CD4-positive, alpha-beta T cell treated with Interleukin-15 for 1 hour (primary cell): ENCODE measurements around the gene RAB3C.
"Not testable (repeated sequence)": the region's sequence is repeated elsewhere in the genome, so short reads cannot be mapped to it uniquely, and the experiment has no call there.

Experiments
- DNase-seq: peaks from one replicate; pipeline ENCODE4 v3.0.0-alpha.2; 2020

The RAB3C gene, protein sequence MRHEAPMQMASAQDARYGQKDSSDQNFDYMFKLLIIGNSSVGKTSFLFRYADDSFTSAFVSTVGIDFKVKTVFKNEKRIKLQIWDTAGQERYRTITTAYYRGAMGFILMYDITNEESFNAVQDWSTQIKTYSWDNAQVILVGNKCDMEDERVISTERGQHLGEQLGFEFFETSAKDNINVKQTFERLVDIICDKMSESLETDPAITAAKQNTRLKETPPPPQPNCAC

DNA sequence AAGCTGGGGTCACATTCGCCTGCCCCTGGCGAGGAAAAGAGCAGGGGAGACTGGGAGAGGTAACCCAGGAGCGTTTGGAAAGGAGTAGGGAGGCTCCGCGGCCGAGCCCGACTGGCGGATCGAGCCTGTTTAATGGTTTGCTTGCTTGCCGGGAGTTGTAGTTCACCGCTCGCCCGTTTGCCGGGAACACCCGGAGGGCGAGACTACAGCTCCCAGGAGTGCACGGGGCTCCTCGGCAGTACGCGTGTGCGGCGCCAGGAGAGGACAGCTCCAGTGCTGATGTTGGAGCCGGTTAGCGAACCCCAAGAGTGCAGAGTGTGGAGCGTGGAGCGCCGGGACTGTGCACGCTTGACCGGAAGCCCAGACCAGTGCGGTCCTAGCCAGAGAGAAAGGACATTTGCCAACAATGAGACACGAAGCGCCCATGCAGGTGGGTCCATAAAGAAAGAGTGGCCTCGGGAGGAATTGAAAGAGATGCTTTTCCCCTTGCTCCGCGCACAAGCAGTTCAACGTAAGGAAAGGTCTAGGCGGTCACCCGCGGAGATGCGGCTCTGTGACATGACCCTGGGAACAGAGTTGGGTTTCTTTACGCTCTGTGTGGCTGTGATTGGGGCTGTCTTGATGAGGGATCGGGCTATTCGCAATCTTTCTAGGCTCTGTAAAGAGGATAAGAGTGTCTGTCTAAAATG lies at the start of gene RAB3C:
Gene RAB3C (plus strand): TSS at position 273 of the 689 bp plus-strand sequence. CDS start 134 bp downstream, at position 407.
- DNase-seq: peak; percentile 82

DNA sequence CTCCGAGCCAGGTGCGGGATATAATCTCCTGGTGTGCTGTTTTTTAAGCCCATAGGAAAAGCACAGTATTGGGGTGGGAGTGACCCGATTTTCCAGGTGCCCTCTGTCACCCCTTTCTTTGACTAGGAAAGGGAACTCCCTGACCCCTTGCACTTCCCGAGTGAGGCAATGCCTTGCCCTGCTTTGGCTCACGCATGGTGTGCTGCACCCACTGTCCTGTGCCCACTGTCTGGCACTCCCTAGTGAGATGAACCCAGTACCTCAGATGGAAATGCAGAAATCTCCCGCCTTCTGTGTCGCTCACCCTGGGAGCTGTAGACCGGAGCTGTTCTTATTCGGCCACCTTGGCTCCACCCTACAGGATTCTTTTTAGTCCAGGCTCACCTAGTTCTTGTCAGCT lies 40.9 kb upstream of the RAB3C start:
- not testable (repeated sequence) for DNase-seq

DNA sequence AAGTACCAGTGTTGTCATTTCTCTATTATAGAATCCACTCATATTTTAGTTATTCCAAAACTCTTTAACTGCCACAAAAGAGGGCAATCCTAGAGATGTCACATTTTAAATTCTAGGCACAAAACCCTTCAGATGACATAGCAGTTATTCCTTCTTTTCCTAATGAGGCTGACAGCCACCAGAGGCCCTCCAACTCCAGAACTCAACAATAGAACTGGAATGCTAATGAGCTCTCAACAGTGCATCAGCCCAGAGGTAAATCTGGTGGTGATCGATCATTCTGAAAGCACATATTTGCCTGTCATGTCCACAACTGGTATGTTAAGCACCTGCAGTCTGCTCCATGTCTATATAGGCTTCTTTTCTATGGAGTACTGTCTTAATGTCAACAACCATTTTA lies 40.2 kb upstream of the RAB3C start:
- DNase-seq: no peak

DNA sequence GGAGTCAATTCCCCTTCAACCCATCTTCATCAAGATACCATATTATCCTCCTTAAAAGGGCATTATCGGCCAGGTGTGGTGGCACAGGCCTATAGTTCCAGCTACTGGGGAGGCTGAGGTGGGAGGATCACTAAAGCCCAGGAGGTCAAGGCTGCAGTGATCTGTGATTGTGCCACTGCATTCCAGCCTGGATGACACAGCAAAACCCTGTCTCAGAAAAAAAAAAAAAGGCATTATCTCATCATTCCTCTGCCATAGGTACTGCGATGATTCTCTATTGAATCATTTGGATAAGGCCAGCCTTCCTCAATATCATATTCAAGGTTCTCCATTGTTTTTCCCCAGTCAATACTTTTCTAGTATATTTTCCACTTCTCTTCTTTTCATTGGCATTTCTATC lies 39.2 kb upstream of the RAB3C start:
- DNase-seq: no peak

DNA sequence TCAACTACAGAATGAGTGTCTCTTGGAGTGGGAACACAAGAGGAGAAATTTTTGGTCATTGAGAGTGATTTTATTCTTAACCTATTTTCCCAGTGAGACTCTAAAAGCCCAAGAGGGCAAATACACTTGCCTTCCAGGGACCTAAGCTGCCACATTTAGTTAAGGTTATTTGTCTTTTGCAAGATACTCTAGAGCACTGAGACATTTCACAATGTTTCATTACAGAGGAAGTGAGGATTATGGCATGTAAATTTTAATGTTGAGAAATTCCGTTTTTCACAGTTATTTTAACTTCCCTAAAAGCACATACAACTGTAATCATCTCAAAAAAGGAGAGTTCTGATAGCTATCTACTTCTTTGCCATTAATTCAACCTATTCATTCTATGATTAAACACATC lies 38.7 kb upstream of the RAB3C start:
- no peak for DNase-seq

DNA sequence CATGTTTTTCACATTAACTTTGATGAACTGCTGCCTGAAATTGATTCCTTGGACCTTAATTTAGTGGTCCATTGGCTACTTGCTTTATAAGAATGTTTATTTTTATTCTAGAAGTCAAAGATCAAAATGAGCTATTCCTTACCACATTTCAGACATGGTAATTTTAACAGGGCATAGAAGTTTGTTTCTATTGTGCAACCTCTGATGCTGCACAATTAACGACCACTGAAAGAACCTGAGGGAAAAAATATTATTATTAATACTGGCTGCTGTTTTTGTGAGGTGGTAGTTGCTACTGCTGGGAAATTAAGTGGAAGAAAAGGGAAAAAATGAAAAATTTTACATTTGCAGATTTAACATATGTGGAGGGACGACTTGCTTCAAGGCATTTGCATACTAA lies 37.9 kb upstream of the RAB3C start:
- DNase-seq: no peak

DNA sequence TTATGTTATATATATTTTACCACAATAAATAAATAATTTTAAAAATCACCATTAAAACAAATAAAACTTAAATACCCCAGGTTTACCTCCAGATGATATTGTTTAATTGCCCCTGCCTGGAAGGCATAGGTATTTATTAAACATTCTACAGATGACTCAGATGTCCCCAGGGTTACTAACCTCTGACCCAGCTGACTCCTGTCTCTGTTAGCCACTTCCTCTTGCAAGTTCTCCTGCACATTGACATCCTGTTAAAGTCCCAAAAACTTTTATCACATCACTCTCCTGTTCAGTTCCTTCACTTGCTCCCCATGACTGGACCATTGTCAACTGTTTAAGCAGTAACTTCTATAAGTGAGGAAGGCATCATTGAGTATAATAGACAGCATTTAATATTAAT lies 37.0 kb upstream of the RAB3C start:
- peak; percentile 39 for DNase-seq

DNA sequence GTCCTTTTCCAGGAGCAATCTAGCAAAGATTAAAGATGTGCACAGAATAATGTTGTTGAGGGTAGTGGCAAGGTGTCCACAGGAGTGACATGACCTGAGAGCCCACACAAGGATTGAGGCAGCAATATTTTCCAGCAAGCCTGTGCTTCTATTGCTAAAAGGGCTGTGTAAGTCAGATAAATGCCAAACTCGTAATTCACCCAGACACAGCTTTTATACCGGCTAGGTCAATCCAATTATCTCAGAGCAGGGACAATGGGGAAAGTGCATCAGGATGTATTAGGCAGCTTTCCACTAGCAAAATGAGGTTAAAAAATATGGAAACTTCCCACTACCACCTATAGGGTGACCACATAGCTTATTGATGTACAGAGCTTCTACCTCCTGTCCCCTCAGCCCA lies 34.8 kb upstream of the RAB3C start:
- no peak for DNase-seq

DNA sequence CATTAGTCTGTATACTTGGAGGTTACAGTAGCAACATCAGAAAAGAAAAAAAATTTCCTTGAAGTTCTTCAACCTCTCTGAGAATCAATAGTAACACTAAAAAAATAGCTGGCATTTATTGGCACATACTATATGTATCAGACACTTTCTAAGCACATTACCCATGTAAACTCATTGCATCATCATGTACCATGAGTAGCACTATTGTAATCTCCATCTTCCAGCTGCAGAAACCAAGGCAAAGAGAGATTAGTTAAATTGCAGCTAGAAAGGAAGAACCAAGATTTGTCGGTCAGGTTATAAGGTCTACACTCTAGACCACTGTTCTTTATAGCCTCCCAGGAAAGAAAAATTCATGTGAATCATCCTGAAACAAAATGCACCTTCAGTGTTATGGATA lies 31.4 kb upstream of the RAB3C start:
- DNase-seq: no peak

DNA sequence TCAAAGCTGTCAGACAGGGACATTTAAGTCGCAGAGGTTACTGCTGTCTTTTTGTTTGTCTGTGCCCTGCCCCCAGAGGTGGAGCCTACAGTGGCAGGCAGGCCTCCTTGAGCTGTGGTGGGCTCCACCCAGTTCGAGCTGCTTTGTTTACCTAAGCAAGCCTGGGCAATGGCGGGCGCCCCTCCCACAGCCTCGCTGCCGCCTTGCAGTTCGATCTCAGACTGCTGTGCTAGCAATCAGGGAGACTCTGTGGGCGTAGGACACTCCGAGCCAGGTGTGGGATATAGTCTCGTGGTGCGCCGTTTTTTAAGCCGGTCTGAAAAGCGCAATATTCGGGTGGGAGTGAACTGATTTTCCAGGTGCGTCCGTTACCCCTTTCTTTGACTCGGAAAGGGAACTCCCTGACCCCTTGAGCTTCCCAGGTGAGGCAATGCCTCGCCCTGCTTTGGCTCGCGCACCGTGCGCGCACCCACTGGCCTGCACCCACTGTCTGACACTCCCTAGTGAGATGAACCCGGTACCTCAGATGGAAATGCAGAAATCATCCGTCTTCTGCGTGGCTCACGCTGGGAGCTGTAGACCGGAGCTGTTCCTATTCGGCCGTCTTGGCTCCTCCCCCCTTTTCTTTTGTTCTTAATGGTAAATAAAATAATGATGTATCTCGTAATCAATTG lies 25.1 kb upstream of the RAB3C start:
- DNase-seq: not testable (repeated sequence)

DNA sequence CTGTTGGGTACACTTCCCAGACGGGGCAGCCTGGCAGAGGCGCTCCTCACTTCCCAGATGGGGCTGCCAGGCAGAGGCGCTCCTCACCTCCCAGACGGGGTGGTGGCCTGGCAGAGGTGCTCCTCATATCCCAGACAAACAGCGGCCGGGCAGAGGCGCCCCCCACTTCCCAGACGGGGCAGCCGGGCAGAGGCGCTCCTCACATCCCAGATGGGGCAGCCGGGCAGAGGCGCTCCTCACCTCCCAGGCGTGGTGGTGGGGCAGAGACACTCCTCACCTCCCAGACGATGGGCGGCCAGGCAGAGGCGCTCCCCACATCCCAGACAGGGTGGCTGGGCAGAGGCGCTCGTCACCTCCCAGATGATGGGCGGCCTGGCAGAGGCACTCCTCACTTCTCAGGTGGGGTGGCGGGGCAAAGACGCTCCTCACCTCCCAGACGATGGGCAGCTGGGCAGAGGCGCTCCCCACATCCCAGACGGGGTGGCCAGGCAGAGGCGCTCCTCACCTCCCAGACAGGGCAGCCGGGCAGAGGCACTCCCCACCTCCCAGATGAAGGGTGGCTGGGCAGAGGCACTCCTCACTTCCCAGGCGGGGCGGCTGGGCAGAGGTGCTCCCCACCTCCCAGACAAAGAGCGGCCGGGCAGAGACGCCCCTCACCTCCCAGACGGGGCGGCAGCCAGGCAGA lies 19.7 kb upstream of the RAB3C start:
- DNase-seq: not testable (repeated sequence)

DNA sequence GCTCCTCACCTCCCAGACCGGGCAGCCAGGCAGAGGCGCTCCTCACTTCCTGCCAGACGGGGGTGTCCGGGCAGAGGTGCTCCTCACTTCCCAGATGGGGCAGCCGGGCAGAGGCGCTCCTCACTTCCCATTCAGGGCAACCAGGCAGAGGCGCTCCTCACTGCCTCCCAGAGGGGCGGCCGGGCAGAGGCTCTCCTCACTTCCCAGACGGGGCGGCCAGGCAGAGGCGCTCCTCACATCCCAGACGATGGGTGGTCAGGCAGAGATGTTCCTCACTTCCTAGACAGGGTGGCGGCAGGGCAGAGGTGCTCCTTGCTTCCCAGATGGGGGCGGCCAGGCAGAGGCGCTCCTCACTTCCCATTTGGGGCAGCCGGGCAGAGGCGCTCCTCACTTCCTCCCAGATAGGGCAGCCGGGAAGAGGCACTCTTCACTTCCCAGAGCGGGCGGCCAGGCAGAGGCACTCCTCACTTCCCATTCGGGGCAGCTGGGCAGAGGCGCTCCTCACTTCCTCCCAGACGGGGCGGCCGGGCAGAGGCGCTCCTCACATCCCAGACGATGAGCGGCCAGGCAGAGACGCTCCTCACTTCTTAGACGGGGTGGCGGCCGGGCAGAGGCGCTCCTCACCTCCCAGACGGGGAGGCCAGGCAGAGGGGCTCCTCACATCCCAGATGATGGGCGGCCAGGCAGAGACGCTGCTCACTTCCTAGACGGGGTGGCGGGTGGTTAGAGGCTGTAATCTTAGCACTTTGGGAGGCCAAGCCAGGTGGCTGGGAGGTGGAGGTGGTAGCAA lies 18.6 kb upstream of the RAB3C start:
- DNase-seq: not testable (repeated sequence)

DNA sequence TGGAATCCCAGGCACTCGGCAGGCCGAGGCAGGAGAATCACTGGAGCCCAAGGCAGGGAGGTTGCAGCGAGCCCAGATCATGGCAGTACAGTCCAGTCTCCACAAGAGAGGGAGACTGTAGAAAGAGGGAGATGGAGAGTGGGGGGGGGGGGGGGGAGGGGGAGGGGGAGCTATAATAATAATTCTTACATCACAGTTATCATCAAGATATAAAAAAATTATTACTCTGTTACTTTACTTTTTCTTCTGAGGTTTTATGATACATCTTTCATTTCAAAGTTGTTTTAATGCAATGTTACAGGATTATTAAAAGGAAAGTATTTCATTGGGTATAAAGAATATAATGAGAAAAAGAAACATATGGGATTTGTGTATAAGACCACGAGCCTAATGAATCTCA lies 17.8 kb upstream of the RAB3C start:
- DNase-seq: no peak

DNA sequence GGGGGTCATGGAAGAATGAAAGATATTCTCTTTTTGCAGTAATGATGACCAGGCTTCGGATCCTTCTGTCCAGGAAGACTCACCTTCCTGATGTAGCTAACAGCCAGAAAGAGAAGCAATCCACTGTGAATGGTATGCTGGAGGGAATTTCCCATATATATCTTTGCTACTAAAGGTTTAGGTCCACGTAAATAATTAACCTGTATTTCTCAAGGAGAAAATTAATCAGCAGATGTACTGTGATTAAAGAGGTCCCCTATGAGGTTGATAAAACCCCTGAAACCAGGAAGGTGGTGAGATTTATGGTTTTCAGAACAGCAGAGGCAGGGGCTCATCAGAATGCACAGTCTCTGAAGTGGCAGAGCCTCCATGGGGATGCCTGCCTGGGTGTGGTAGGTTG lies 11.4 kb upstream of the RAB3C start:
- DNase-seq: no peak

DNA sequence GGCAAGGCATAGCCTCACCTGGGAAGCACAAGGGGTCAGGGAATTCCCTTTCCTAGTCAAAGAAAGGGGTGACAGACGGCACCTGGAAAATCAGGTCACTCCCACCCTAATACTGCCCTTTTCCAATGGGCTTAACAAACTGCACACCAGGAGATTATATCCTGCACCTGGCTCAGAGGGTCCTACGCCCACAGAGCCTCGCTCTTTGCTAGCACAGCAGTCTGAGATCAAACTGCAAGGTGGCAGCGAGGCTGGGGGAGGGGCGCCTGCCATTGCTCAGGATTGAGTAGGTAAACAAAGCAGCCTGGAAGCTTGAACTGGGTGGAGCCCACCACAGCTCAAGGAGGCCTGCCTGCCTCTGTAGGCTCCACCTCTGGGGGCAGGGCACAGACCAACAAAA lies 9.9 kb upstream of the RAB3C start:
- DNase-seq: not testable (repeated sequence)

DNA sequence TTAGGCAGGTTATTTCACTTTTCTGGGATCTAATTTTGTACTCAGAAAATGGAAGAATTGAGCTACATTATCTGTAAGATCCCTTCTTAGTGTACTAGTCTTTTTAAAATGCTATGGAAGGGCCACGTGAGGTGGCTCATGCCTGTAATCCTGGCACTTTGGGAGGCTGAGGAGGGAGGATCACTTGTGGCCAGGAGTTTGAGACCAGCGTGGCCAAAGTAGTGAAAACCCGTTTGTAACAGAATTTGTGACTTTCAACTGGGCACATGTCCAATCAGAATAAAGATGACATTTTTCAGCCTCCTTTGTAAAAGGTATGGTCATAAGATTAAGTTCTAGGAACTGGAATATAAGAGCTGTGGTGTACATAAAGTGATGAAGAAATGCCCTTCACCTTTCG lies 3.1 kb upstream of the RAB3C start:
- no peak for DNase-seq

DNA sequence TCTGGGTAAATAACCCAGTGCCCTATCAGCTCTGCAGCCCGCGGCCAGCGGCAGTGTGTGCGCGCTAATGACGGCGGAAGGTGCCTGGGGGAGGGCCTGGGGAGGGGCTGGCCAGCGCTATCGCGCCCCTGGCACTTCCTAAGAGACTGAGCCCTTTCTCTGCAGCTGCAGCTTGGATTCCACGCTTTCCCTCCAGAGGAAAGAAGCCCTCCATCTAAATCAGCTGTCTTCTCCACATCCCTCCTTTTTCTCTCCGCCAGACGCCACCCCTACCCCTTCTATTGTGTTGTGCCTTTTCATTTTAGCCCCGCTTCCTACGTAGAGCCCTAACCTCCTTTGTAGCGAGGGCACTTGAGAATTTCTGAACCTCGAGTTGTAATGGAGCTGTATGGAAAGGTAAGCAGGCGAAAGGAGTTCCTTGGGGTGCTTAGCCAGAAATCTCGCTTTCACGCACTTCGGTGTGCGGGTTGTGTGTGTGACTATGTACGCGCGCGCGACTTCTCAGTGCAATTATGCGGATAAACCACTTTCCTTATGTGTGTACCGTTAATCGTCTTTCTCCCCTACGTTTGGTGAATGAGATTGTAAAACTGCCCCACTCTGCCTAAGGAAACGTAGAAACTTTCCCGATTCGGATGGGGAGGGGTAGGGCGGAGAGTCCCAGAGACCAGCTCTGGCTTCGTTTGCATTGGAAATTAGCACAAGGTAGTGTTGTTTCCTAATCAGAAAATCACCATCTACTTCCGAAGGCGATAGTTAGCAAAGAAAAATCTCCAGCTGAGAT lies 664 bp upstream of the RAB3C start:
- no peak for DNase-seq

DNA sequence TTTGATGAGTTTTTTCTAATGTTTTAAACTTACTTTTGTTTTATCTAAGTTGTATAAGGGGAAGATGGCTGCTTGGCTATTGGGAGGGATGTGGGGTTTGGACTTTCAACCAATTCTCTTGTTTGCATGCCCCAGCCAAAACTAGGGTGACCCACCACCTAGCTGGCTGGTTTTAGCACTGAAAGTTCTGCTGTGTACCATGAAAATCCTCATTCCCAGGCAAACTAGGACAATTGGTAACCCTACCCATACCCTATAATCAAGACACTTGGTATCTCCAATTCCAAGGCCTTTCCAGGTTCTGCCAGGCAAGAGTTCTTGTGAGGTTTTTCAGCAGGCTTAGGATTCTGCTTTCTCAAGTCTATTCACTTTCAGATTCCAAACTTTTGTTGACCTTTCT lies 13.1 kb downstream of the RAB3C start:
- DNase-seq: no peak

DNA sequence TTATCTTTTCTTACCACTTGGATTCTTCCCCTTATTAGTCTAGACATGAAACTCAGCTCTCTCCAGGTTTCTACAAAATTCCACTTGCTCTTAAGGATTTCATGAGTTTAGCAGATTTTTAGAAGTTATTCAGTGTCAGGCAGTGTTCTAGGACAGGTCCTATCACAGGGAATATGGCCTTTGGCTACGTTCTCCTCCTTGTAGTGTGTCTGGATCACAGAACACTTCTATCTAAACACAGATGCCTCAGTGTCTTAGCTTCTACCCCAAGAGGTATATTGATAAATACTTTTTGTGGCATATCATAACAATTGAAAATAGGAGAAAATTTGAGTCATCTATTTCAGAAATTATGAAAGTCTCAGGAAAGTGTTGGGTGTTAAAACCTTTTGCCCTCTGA lies 15.6 kb downstream of the RAB3C start:
- no peak for DNase-seq

DNA sequence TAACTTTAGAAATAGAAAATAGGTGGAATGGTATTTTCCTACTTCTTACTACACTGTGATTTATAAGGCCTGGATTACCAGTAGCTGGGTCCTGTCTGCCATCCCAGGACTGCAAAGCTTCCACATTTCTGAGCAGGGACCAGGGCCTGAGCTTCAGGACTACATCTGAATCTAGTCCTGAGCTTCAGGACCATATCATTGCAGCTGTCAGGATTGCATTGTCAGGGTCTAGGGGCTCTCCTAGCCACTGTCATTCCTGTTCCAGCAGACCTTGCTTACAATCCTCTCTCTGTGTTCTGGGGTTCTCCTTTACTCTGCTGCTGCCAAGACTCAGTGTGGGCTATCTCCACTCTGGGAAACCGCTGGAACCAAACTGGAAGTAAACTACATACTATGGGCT lies 16.3 kb downstream of the RAB3C start:
- no peak for DNase-seq

DNA sequence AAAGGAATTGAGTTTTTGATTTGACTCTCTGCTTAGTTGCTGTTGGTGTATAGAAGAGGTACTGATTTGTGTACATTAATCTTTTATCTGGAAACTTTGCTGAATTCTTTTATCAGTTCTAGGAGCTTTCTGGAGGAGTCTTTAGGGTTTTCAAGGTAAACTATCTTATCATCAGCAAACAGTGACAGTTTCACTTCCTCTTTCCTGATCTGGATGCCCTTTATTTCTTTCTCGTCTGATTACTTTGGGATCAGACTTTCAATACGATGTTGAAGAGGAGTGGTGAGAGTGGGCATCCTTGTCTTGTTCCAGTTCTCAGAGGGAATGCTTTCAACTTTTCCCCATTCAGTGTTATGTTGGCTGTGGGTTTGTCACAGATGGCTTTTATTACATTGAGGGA lies 17.7 kb downstream of the RAB3C start:
- not testable (repeated sequence) for DNase-seq

DNA sequence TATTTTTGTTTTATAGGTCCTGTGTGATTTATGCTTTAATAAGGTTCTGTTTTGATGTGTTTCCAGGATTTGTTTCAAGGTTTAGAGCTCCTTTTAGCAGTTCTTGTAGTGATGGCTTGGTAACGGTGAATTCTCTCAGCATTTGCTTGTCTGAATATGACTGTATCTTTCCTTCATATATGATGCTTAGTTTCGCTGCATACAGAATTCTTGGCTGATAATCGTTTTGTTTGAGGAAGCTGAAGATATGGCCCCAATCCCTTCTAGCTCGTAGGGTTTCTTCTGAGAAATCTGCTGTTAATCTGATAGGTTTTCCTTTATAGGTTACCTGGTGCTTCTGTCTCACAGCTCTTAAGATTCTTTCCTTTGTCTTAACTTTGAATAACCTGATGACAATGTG lies 20.0 kb downstream of the RAB3C start:
- DNase-seq: not testable (repeated sequence)
